Stimulated activated CD4-positive, alpha-beta T cell treated with anti-CD3 and anti-CD28 coated beads, Interleukin-15, amount 100 ng/mL, for 1 hour (primary cell): Measurements from ENCODE around the gene SPAG17.
A peak's percentile ranks its signal among the peaks of the same experiment; 100 is the strongest.
"Not testable (repeated sequence)": the region's sequence is repeated elsewhere in the genome, so short reads cannot be mapped to it uniquely, and the experiment has no call there.

ENCODE experiments used
- DNase-seq, 2 donors: peaks; one replicate each; pipeline ENCODE4 v3.0.0-alpha.2; 2020; ENCODE audit warnings: low read depth in 1 of 2, low spot score in 1 of 2

Gene SPAG17

DNA sequence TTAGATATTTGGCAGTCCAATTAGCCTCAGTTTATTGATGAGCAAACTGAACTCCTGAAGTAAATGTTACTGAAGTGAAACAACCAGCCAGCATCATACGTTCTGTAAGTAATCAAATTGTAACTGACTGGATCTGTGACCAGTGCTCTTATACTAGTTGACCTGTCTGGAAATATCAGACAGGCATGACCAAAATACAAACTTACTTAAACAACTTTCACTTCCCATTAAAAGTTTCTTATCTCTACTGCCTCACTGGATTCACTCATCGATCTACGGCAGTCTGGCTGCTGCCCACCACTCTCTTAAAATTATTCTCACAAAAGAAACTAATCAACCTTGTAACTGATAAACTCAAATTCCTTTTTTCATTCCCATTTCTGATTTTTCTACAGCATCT is 199.1 kb downstream of the SPAG17 start:
- no peak for DNase-seq

GRCh38 chr1:117985239-117985638 is 199.8 kb downstream of the SPAG17 start:
- no peak for DNase-seq

- DNase-seq = no peak
Observed at GRCh38 chr1:117981455-117982192, 203.4 kb downstream of the SPAG17 start.

DNA sequence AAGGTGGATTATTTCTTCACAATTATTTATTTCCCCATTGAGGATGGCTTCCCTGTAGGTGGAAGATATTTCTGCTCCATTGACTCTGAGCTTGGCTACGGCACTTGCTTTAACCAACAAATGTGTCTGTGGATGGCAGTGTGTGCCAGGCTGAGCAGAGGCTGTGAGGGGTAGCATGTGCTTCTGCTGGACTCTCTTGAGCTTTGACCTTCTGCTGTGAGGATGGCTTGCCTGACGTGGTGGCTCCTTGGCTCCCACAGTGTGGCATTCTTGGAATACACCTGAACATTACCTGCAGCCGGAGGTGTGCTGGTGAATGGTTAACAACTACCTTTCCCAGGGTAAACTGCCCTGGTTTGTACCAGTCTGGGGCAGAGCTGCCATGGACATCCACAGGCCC is 208.6 kb downstream of the SPAG17 start:
- DNase-seq = no peak

GRCh38 chr1:117971777-117972176 is 213.3 kb downstream of the SPAG17 start:
- DNase-seq = no peak

DNA sequence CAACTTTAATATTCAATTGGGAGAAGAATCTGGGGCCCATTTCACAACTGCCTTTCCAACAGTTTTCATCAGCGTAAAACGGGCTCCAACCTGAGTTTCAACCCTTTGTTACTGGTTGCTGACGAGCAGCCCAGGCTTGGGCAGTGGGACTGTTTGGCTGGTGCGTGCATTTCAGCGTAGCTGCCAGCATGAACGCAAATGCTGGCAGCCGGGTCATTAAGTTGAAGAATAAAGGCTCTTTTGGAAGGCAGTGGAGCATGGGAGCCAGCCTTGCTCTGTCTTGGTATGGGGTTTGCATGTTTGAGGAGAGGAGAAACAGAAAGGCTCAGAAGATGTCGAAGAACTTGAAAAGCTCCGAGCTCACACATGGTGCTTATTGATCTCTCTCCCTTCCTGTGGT is 214.8 kb downstream of the SPAG17 start:
- no peak for DNase-seq

- no peak for DNase-seq
Observed at GRCh38 chr1:117967881-117968280, 217.1 kb downstream of the SPAG17 start.

DNA sequence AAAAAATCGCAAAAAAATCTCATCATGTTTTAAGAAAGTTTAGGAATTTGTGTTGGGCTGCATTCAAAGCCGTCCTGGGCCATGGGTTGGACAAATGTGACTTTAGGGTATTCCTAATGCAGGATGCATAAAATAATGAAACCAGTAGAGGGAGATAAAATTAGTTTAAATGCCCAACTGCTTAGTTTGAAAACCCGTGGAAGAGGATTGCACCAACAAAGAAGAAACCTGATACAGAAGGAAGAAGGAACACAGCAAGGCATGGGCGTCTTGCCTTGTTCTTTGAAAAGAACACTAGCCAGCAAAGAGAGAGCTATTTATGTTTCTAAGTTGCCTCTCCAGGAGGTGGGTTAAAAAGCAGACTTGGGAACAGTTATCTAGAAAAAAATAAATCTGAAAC is 217.6 kb downstream of the SPAG17 start:
- DNase-seq = no peak

DNA sequence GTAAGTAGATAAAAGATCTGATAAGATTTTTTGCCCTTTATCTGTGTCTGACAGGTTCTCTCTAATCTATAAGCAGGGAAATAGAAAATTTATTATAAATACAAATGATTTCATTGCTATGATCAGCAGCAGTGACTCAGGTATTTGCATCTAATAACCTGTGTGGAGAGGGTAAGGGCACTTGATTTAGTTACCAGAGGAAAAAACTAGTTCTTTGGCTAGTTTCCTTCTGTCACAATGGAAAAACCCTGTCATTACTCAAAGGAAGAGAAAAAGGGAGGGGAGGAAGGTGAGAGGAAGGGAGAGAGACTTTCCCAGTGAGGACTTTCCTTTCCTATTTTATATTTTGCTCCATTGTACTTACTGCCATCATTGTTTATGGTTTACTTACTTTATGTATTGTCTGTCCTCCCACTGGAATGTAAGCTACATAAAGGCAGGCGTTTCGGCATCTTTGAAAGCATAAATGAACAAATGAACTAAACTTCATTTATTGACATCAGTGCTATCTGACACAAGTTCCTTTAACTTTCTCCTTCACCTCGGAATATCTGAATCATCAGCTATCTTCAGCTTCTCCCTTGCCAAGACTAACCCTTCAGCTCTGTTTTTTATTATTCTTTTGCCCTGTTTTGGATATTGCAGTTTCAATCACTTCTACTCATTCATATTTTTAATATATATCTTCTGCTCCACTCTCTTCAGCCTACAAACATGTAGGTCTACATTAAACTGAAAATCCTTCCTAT is 220.6 kb downstream of the SPAG17 start:
- no peak for DNase-seq

DNA sequence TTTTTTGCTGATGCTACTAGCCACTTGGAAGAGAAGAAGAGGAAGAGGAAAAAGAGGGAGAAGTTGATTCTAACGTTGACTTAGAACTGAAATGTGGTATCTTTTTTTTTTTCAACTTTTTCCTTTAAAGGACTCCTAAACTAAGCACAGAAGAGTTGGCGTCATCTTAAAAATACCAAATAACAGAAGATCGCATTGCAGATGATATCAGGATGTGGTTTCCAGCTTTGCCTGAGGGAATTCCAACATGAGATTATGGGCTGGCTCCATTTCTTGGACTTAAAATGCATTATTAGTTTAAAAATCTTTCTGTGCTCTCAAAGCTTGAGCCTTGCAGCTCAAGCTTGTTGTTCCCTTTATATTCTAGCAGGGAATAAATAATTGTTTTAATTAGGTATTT is 225.7 kb downstream of the SPAG17 start:
- DNase-seq = no peak

DNA sequence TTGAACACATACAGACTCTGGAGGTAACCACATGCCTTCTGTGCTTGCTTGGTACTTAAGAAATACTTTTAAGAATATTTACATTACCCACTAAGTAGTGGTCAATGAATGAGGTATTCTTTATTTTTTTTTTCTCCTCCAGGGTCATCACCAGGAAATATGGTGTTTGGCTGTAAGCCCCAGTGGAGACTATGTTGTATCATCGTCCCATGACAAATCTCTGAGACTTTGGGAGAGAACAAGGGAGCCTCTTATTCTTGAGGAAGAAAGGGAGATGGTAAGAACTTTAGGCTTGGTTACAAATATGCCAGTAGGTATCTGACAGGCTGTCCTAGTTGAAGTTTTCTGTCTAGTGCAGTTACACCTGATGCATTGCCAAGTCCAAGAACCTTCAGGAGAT is 232.6 kb downstream of the SPAG17 start:
- DNase-seq = no peak

DNA sequence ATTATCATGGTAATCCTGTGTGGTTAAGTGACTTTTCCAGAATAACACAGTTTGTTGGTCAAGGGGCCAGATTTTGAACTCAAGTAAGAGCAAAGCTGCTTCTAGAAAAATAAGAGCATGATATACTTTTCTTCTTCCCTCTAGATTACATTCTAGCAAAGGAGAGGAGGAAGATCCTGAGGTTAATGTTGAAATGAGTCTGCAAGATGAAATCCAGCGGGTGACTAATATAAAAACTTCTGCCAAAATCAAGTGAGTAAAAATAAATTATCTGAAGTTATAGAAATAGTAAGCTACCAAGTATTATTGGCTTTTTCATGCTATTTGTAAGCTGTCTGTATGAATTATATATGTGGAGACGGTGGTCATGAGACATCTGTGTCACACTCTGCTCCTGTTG is 242.7 kb downstream of the SPAG17 start:
- no peak for DNase-seq

DNA sequence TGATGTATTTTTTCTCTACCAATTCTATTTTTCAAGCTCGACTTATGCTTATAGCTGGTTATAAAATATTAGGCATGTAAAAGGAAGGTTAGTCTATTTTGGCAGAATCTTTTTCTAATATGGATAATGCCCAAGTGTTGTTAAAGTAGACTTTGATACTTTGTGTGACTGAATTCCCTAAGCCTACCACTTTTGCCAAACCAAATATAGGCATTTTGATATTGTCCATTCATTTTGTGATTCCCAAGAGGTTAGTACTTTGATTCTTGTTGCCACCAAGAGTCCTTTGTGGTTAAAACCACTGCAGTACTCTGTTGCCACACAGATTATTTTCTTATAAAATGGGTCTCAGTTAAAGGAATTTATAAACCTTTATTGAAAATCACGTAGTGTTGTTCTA is 251.3 kb downstream of the SPAG17 start:
- DNase-seq = no peak

DNA sequence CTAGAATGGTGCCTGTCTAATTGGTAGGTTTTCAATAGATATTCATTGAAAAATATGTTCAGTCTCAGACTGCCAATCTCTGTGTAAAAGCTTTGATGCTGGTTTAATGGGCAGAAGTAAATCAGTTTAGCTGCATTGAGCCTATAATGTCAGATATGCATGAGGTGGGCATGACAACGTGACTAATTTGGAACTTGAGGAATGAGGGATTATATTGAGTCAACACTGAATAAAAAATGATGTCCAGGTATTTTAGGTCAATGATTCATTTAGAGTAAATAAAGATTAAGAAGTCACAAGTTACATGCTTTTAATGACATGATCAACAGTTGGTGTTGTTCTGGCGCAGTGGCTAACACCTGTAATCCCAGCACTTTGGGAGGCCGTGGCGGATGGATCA is 252.5 kb downstream of the SPAG17 start:
- no peak for DNase-seq

DNA sequence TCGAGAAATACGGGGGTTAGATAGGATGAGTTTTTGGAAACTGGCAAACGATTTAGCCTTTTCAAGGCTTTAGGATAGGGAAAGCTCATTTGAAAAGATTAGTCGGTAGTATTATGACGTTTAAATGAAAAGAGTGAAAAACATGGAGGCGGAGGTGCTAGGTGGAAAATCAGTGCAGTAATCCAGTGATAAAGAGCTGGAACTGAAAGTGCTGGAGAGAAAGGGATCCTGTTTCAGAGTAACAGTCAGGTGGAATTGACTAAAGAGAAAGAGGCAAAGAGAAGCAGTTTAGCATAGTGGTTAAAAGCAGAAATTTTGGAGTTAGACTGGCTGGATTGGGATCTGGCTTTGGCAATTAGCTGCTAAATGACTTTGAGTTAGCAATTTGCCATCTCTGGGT is 254.5 kb downstream of the SPAG17 start:
- DNase-seq = no peak

DNA sequence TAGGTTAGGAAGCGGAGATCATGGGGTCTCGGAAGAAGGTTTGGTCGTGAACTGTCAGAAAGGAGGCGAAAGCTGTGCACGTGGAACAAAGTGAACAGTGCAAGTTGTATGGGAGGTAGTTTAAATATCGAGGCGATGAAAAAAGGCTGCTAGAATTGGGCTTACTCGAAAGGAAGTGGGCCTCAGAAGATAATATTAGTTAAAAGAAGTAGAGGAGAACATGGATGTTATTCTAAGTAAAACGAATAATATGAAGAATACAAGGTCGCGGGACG is 254.9 kb downstream of the SPAG17 start:
- no peak for DNase-seq

GRCh38 chr1:117929343-117930172 is 255.5 kb downstream of the SPAG17 start, which contains the start of the genes GDAP2 and WDR3:
Gene GDAP2, minus strand, starts transcription at chr1:117929621. Its CDS starts 9,264 bp downstream, at chr1:117920357.
Gene WDR3, plus strand, starts transcription at chr1:117929739. Its CDS starts 3,581 bp downstream, at chr1:117933320.
- DNase-seq = peak; percentile 84 to 90

DNA sequence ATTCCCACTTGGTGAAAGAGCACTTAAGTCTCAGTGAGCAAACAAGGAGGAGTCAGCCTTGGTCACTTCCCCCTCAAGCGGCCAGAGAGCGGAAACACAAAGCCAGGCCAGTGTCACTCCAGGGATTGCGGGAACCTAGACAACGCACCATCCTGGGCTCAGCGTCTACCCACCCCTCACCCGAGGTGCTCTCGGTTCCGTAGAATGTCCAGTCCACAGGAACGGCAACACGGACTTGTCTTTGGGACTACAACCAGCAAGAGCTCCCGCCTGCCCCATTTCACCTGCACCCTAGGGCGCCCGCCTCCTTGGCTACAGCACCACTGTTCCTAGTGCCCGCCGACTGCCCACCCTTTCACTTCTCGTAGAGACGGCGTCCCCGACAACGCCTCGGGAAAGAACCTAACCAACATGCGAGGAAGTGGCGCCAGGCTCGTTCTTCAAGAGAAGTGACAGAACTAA is 256.1 kb downstream of the SPAG17 start:
- DNase-seq = peak in 1 of 2 donors; percentile 1

- no peak for DNase-seq
Observed at GRCh38 chr1:117925981-117926380, 259.0 kb downstream of the SPAG17 start.

DNA sequence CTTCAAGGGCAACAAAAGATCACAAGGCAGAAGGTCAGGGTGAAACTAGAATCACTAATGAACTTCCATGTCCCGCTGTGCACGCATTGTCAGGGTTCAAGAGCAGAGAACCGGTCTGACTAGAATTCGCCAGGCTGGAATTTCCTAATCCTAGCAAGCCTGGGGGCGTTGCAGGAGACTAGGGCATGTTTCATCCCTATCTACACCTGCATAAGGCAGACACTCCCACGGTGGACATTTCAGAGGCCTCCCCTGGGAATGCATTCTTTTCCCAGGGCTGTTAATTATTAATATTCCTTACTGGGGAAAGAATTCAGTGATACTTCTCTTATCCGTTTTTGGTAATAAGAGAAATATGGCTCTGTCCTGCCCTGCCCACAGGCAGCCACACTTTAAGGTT is 262.3 kb downstream of the SPAG17 start:
- not testable (repeated sequence) for DNase-seq

DNA sequence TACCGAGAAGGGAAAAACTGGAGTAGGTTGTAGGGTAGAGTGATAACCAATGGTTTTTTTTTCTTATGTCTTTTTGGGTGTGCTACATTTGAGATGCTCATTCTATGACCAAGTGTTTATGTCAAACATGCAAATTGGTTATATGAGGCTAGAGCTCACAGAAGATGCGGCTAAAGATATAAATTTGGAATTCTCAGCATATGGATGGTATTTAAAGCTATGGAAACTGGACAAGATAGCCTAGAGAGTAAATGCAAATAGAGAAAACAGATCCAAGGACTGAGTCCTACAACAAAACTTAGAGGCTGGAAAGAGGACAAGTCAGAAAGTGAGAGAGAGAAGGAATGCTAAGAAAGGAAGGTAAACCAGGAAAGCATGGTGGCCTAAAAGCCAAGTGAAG is 263.0 kb downstream of the SPAG17 start:
- no peak for DNase-seq

DNA sequence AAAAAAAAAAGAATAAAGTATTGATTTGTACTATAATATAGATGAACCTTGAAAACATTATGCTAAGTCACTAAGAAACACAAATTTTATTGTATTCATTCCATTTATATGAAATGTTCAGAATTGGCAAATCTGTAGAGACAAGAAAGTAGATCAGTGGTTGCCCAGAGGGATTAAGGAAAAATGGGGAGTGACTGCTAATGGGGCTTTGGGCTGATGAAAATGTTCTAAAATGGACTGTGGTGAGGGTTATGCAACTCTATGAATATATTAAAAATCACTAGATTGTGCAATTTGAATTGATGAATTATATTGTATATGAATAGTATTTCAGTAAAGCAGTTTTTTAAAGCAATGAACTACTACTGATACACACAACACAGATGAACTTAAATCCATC is 265.7 kb downstream of the SPAG17 start:
- DNase-seq = no peak
